GM12872 (cell line): ENCODE data around the gene RELN.

ENCODE experiments used
- TF ChIP-seq, protein P1 (sequence below): IDR thresholded peaks from 3 replicates; pipeline ENCODE4 v1.5.1; 2011; ENCODE audit warnings: low read depth, mild to moderate bottlenecking, low read length, moderate library complexity; ENCODE audit not compliant: insufficient read depth

The RELN gene

GRCh38 chr7:103989200-103989784, at the start of gene RELN:
Gene RELN (minus strand): TSS chr7:103989658. CDS start chr7:103989356, 302 bp downstream.
- TF ChIP-seq, protein P1, sequence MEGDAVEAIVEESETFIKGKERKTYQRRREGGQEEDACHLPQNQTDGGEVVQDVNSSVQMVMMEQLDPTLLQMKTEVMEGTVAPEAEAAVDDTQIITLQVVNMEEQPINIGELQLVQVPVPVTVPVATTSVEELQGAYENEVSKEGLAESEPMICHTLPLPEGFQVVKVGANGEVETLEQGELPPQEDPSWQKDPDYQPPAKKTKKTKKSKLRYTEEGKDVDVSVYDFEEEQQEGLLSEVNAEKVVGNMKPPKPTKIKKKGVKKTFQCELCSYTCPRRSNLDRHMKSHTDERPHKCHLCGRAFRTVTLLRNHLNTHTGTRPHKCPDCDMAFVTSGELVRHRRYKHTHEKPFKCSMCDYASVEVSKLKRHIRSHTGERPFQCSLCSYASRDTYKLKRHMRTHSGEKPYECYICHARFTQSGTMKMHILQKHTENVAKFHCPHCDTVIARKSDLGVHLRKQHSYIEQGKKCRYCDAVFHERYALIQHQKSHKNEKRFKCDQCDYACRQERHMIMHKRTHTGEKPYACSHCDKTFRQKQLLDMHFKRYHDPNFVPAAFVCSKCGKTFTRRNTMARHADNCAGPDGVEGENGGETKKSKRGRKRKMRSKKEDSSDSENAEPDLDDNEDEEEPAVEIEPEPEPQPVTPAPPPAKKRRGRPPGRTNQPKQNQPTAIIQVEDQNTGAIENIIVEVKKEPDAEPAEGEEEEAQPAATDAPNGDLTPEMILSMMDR, result no peak

DNA sequence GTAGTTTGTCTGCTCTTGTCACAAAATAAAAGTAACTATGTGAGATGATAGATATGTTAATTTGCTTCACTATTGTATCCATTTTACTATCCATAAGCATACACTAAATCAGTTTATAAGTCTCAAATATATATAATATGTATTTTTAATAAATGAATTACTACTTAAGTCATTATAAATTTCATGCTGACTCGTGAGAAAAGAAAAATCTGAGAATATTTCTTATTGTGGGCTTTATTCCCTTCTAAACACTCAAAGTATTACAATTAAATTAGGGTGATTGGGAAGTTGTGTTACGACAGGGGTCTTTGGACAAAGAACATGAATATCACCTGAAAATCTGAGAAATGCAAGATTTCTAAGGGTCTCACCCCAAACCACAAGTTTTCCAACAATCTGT, 48.7 kb upstream of the RELN start:
- TF ChIP-seq, protein P1, result no peak

GRCh38 chr7:104035351-104035750, 45.9 kb upstream of the RELN start:
- TF ChIP-seq, protein P1, result no peak

- TF ChIP-seq, protein P1, result no peak
These were observed 45.2 kb upstream of the RELN start for GRCh38 chr7:104034679-104035078.

- TF ChIP-seq, protein P1, result no peak
These were observed 44.4 kb upstream of the RELN start for GRCh38 chr7:104033837-104034236.

DNA sequence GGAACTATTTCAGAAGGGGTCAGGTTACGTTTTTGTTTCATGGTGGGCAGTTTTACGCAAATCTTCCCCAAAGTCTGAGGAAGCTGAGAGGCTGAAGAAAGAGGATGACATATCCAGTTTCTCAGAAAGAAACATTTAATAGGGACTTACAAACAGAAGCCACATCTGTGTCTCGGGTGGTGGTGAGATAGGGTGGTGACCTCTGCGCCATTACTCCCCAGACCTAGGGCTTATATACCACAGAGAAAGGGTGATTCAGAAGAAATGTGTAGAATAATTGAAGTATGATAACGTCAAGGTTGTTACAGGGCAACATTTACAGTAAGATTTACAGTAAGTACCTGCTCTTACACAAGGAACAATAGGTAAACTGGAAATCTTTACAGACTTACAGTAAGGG, 43.0 kb upstream of the RELN start:
- TF ChIP-seq, protein P1, result no peak

- TF ChIP-seq, protein P1, result no peak
These were observed 40.3 kb upstream of the RELN start for GRCh38 chr7:104029765-104030164.
